Epithelial cell of proximal tubule (primary cell): ENCODE data around the gene ARHGDIB. TPM values are rescaled to one million over a fixed set of nuclear protein-coding genes. Genes with fewer than 3 reads are reported as not detected.
A peak's percentile ranks its signal among the peaks of the same experiment; 100 is the strongest.

Experiments used
- DNase-seq: peaks from one replicate; pipeline ENCODE4 v3.0.0-alpha.2; 2011; ENCODE audit warnings: low read depth
- H3K4me3 ChIP-seq: 2 replicates; pipeline ENCODE4 v1.5.1; 2011; ENCODE audit warnings: low read depth, mild to moderate bottlenecking, low read length
- CTCF ChIP-seq: conservative IDR thresholded peaks from 2 replicates; pipeline ENCODE4 v1.5.1; 2012; ENCODE audit warnings: low read depth, mild to moderate bottlenecking, low read length
- total RNA-seq: library from RNA; depleted of rRNA; stranded (reverse); fragments of >200 nt; gene quantifications from 2 replicates; pipeline ENCODE4 v1.2.3, GENCODE V29; 2015

Gene ARHGDIB
- total RNA-seq, 1 donor from 2014 or later = 23.9 TPM

- no peak overlapping the region for H3K4me3 ChIP-seq
- TF ChIP-seq CTCF = no peak
- no peak for DNase-seq
Measured at GRCh38 chr12:14915736-14916135, 45.7 kb downstream of the ARHGDIB start.

GRCh38 chr12:14913381-14913781 is 48.0 kb downstream of the ARHGDIB start:
- no peak for TF ChIP-seq CTCF
- H3K4me3 ChIP-seq = no peak overlapping the region
- no peak for DNase-seq

- no peak for DNase-seq
- TF ChIP-seq CTCF = no peak
- H3K4me3 ChIP-seq = no peak overlapping the region
Measured at GRCh38 chr12:14911131-14911530, 50.3 kb downstream of the ARHGDIB start.

GRCh38 chr12:14910090-14910915 is 51.1 kb downstream of the ARHGDIB start:
- TF ChIP-seq CTCF = no peak
- peak; percentile 25 for DNase-seq
- no peak overlapping the region for H3K4me3 ChIP-seq

- DNase-seq = no peak
- no peak for TF ChIP-seq CTCF
- no peak overlapping the region for H3K4me3 ChIP-seq
Measured at GRCh38 chr12:14907953-14908352, 53.4 kb downstream of the ARHGDIB start.

- no peak for DNase-seq
- no peak for TF ChIP-seq CTCF
- H3K4me3 ChIP-seq = no peak overlapping the region
Measured at GRCh38 chr12:14906114-14906513, 55.3 kb downstream of the ARHGDIB start.

- no peak for DNase-seq
- TF ChIP-seq CTCF = no peak
- H3K4me3 ChIP-seq = no peak overlapping the region
Measured at GRCh38 chr12:14905269-14906004, 56.0 kb downstream of the ARHGDIB start.
